H9 (cell line): Measurements from ENCODE around the gene MICA. TPM values are rescaled to one million over a fixed set of nuclear protein-coding genes. Genes with fewer than 3 reads are reported as not detected.

Experiments
- DNase-seq: peaks from one replicate; pipeline ENCODE4 v3.0.0-alpha.2; 2017
- H2AFZ ChIP-seq: one replicate; pipeline ENCODE4 v1.6.1; 2013; ENCODE audit warnings: mild to moderate bottlenecking, low read length, control low read depth, moderate library complexity
- H2AK5ac ChIP-seq: 2 replicates; pipeline ENCODE4 v1.6.1; 2013; ENCODE audit warnings: low read length, control low read depth, mixed read lengths; ENCODE audit not compliant: insufficient read length
- H2BK120ac ChIP-seq: one replicate; pipeline ENCODE4 v1.6.1; 2013; ENCODE audit warnings: low read depth, mild to moderate bottlenecking, low read length, control low read depth, inconsistent platforms; ENCODE audit not compliant: poor library complexity, severe bottlenecking
- H2BK12ac ChIP-seq: 2 replicates; pipeline ENCODE4 v1.6.1; 2013; ENCODE audit warnings: low read length, control low read depth, mixed read lengths, low read depth; ENCODE audit not compliant: insufficient read length
- H2BK15ac ChIP-seq: 2 replicates; pipeline ENCODE4 v1.6.1; 2013; ENCODE audit warnings: low read depth, low read length, control low read depth
- H2BK20ac ChIP-seq: one replicate; pipeline ENCODE4 v1.6.1; 2013; ENCODE audit warnings: low read depth, mild to moderate bottlenecking, low read length, control low read depth, inconsistent platforms; ENCODE audit not compliant: poor library complexity, severe bottlenecking
- H2BK5ac ChIP-seq: 2 replicates; pipeline ENCODE4 v1.6.1; 2013; ENCODE audit warnings: low read length, control low read depth, mixed read lengths; ENCODE audit not compliant: insufficient read length
- H3K14ac ChIP-seq: 2 replicates; pipeline ENCODE4 v1.6.1; 2013; ENCODE audit warnings: low read length, control low read depth; ENCODE audit not compliant: insufficient read depth
- H3K18ac ChIP-seq: 2 replicates; pipeline ENCODE4 v1.6.1; 2013; ENCODE audit warnings: low read depth, mild to moderate bottlenecking, mixed read lengths, low read length, control low read depth; ENCODE audit not compliant: insufficient read length
- H3K23ac ChIP-seq: 2 replicates; pipeline ENCODE4 v1.6.1; 2013; ENCODE audit warnings: low read length, control low read depth, mixed read lengths, low read depth; ENCODE audit not compliant: insufficient read length
- H3K23me2 ChIP-seq: 2 replicates; pipeline ENCODE4 v1.6.1; 2013; ENCODE audit warnings: low read depth, mild to moderate bottlenecking, mixed read lengths, low read length, control low read depth; ENCODE audit not compliant: insufficient read length, poor library complexity, severe bottlenecking
- H3K27ac ChIP-seq: 2 replicates; pipeline ENCODE4 v1.5.1; 2013; ENCODE audit warnings: low read length, control low read depth, mixed read lengths, low read depth; ENCODE audit not compliant: insufficient read length
- H3K27me3 ChIP-seq: 2 replicates; pipeline ENCODE4 v1.6.1; 2013; ENCODE audit warnings: low read length, control low read depth, inconsistent platforms; ENCODE audit not compliant: insufficient read depth
- H3K4ac ChIP-seq: 2 replicates; pipeline ENCODE4 v1.6.1; 2013; ENCODE audit warnings: low read depth, mild to moderate bottlenecking, control low read depth, inconsistent platforms, low read length, moderate library complexity
- H3K4me1 ChIP-seq: 2 replicates; pipeline ENCODE4 v1.6.1; 2013; ENCODE audit warnings: low read length, control low read depth, inconsistent platforms; ENCODE audit not compliant: insufficient read depth
- H3K4me2 ChIP-seq: 2 replicates; pipeline ENCODE4 v1.6.1; 2013; ENCODE audit warnings: low read length, control low read depth, mixed read lengths; ENCODE audit not compliant: insufficient read length, insufficient read depth
- H3K56ac ChIP-seq: 2 replicates; pipeline ENCODE4 v1.6.1; 2013; ENCODE audit warnings: low read depth, mild to moderate bottlenecking, mixed read lengths, low read length, control low read depth; ENCODE audit not compliant: insufficient read length
- H3K79me1 ChIP-seq: 2 replicates; pipeline ENCODE4 v1.6.1; 2013; ENCODE audit warnings: low read depth, mild to moderate bottlenecking, moderate library complexity, low read length, control low read depth, inconsistent platforms; ENCODE audit not compliant: insufficient read depth, poor library complexity, severe bottlenecking
- H3K79me2 ChIP-seq: 2 replicates; pipeline ENCODE4 v1.6.1; 2013; ENCODE audit warnings: low read length, control low read depth, inconsistent platforms; ENCODE audit not compliant: insufficient read depth
- H3K9ac ChIP-seq: 2 replicates; pipeline ENCODE4 v1.6.1; 2013; ENCODE audit warnings: low read length, control low read depth, mixed read lengths; ENCODE audit not compliant: insufficient read length; ENCODE audit errors: extremely low read depth
- H3K9me3 ChIP-seq: one replicate; pipeline ENCODE4 v1.6.1; 2013; ENCODE audit warnings: low read depth, low read length, inconsistent platforms; ENCODE audit not compliant: control insufficient read depth
- H3T11ph ChIP-seq: one replicate; pipeline ENCODE4 v1.6.1; 2013; ENCODE audit warnings: mild to moderate bottlenecking, low read length, control low read depth, inconsistent platforms
- H4K20me1 ChIP-seq: one replicate; pipeline ENCODE4 v1.6.1; 2013; ENCODE audit not compliant: control insufficient read depth, insufficient read length, insufficient read depth
- H4K5ac ChIP-seq: 2 replicates; pipeline ENCODE4 v1.6.1; 2013; ENCODE audit warnings: low read depth, mild to moderate bottlenecking, mixed read lengths, low read length, control low read depth; ENCODE audit not compliant: insufficient read length
- H4K8ac ChIP-seq: replicated peaks from 2 replicates; pipeline ENCODE4 v1.6.1; 2013; ENCODE audit warnings: low read length, control low read depth, mixed read lengths, low read depth; ENCODE audit not compliant: insufficient read length
- H4K91ac ChIP-seq: 2 replicates; pipeline ENCODE4 v1.6.1; 2013; ENCODE audit warnings: low read depth, mild to moderate bottlenecking, moderate library complexity, mixed read lengths, low read length, control low read depth; ENCODE audit not compliant: insufficient read length
- H3K27ac Mint-ChIP-seq, 3 experiments: 2 replicates in 2 of 3; 3 replicates in 1 of 3; pipeline ENCODE4 v1.8.0; 2020 to 2021; ENCODE audit warnings: mixed read lengths in 3 of 3, mild to moderate bottlenecking in 1 of 3, moderate library complexity in 1 of 3
- H3K27me3 Mint-ChIP-seq: 2 replicates; pipeline ENCODE4 v1.8.0; 2021; ENCODE audit warnings: low read depth, mild to moderate bottlenecking, moderate library complexity, mixed read lengths
- H3K36me3 Mint-ChIP-seq, 3 experiments: 2 replicates in 2 of 3; 3 replicates in 1 of 3; pipeline ENCODE4 v1.8.0; 2020 to 2021; ENCODE audit warnings: low read depth in 3 of 3, mixed read lengths in 3 of 3; ENCODE audit not compliant: insufficient read depth in 1 of 3
- H3K4me1 Mint-ChIP-seq, 2 experiments: 2 replicates each; pipeline ENCODE4 v1.8.0; 2020; ENCODE audit warnings: mixed read lengths in 2 of 2
- H3K4me3 Mint-ChIP-seq, 2 experiments: 2 replicates in 1 of 2; 3 replicates in 1 of 2; pipeline ENCODE4 v1.8.0; 2020 to 2021; ENCODE audit warnings: mild to moderate bottlenecking in 2 of 2, mixed read lengths in 2 of 2, moderate library complexity in 1 of 2
- H3K9me3 Mint-ChIP-seq, 2 experiments: 2 replicates in 1 of 2; 3 replicates in 1 of 2; pipeline ENCODE4 v1.8.0; 2020; ENCODE audit warnings: mild to moderate bottlenecking in 2 of 2, mixed read lengths in 2 of 2, moderate library complexity in 1 of 2
- CTCF ChIP-seq: fragments of 200-600 bp; sonication (generic); conservative IDR thresholded peaks from 3 replicates; pipeline ENCODE4 v1.8.0; 2021; ENCODE audit warnings: antibody characterized with exemption, mild to moderate bottlenecking
- WGBS: extraction: QIAGEN DNeasy Blood & Tissue Kit; methylation state at CpG from one replicate; pipeline ENCODE4 v1.1.7; 2013; ENCODE audit warnings: missing lambda C conversion rate, low lambda C conversion rate, mixed read lengths; ENCODE audit not compliant: insufficient read length; ENCODE audit errors: extremely low coverage; 5-methylcytosine and 5-hydroxymethylcytosine counted together
- total RNA-seq: library from RNA; stranded (reverse); gene quantifications from 2 replicates; pipeline ENCODE4 v1.2.1, GENCODE V29; 2021

MICA gene
- total RNA-seq, 1 experiment from 2014 or later: 8.5 TPM

- no peak overlapping the region for H3K4me3 Mint-ChIP-seq
- H3K4me1 Mint-ChIP-seq: peaks cover 6 to 10% of the 10 kb centered on the region in 2 experiments
- Histone ChIP-seq H3K56ac (no peak overlapping the region), H3K14ac (no peak overlapping the region), H2BK20ac (no peak overlapping the region), H3K23ac (no peak overlapping the region), H3K4ac (no peak overlapping the region), H4K91ac (no peak overlapping the region), H2BK5ac (no peak overlapping the region), H2BK15ac (no peak overlapping the region), H4K5ac (no peak overlapping the region), H2AFZ (no peak overlapping the region), H2BK12ac (no peak overlapping the region), H3K79me1 (no peaks in the 10 kb centered on the region), H3K27me3 (no peaks in the 10 kb centered on the region; the same call in 1 of the 2 replicates), H3K9ac (no peak overlapping the region), H2BK120ac (no peak overlapping the region), H3K9me3 (no peaks in the 10 kb centered on the region), H3K18ac (no peak overlapping the region), H3T11ph (no peak overlapping the region), H3K79me2 (no peaks in the 10 kb centered on the region), H4K20me1 (no peaks in the 10 kb centered on the region), H3K27ac (no peak overlapping the region), H3K23me2 (peaks cover 3% of the 10 kb centered on the region), H2AK5ac (no peak overlapping the region), H3K4me2 (no peak overlapping the region), H3K4me1 (no peaks in the 10 kb centered on the region), H4K8ac (no peak overlapping the region)
- H3K27me3 Mint-ChIP-seq: peaks cover 95% of the 10 kb centered on the region
- H3K9me3 Mint-ChIP-seq: peaks cover 2 to 3% of the 10 kb centered on the region in 2 experiments; a peak in 4 of 5 replicates
- peaks cover 0 to 2% (median 0%) of the 10 kb centered on the region in 3 experiments; a peak in 1 of 7 replicates for H3K36me3 Mint-ChIP-seq
- no peak for TF ChIP-seq CTCF
- no peak for DNase-seq
- H3K27ac Mint-ChIP-seq: no peak overlapping the region; a peak in 1 of 7 replicates
- no CpG with 5 or more reads among the region's 5 CpGs for WGBS
Measured at GRCh38 chr6:31362751-31363150, 40.6 kb upstream of the MICA start.
